GM18867 (cell line): Measurements from ENCODE around the gene ANKRD33B.
A peak's percentile ranks its signal among the peaks of the same experiment; 100 is the strongest.
"Not testable (repeated sequence)": the region's sequence is repeated elsewhere in the genome, so short reads cannot be mapped to it uniquely, and the experiment has no call there.

Experiments used
- ATAC-seq: cut with Tn5 transposase; IDR thresholded peaks from one replicate; pipeline ENCODE4 v1.9.1; 2021; ENCODE audit warnings: mild to moderate bottlenecking, moderate library complexity; ENCODE audit not compliant: unreplicated experiment

The ANKRD33B gene

DNA sequence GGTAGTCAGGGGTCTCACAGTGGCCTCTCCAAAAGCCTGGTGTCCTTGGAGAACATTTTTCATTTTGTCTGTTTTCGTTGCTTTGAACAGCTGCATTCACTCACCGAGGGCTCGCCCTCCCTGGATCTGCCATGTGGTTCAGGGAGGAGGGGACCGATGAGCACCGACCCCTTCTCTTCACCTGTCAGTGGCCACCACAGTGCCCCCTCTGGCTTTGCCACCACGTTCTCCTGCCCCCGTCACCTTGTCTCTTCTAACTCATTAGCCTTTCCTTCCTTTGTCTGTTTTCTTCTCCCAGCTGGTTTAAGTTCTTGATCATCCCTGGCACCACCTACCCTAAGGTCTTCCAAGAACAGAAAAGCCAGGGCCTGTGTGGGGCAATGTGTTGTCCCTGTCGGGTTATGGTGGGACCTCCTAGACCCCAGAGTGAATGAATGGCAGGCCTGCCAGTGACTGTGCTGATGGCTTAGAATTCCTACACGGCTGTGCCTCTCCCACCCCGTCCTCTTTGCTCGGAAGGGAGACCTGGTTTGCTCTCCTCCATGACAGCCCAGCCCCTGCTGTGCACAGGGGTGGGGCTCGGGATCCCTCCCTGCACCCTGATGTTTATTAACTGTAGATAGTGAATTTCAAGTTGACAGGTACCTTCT, 90.0 kb downstream of the ANKRD33B start:
- ATAC-seq, result no peak

DNA sequence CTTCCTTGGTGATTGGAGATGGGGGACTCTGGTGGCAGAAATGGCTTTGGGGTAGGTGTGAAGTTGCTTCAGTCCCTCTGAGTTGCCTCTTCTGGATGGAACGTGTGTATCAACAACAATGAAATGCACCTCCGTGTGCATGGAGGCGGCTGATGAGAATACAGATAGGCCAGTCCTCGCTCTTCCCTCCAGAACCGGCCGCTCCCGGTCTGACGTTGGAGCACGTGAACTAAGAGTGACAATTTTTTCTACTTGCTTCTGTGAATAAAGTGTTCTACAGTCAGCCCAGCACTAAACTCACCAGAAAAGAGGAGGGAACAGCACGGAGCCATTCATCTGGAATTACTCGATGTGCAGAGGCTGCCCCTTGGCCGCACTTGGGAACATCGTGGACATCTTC, 90.7 kb downstream of the ANKRD33B start:
- no peak for ATAC-seq

DNA sequence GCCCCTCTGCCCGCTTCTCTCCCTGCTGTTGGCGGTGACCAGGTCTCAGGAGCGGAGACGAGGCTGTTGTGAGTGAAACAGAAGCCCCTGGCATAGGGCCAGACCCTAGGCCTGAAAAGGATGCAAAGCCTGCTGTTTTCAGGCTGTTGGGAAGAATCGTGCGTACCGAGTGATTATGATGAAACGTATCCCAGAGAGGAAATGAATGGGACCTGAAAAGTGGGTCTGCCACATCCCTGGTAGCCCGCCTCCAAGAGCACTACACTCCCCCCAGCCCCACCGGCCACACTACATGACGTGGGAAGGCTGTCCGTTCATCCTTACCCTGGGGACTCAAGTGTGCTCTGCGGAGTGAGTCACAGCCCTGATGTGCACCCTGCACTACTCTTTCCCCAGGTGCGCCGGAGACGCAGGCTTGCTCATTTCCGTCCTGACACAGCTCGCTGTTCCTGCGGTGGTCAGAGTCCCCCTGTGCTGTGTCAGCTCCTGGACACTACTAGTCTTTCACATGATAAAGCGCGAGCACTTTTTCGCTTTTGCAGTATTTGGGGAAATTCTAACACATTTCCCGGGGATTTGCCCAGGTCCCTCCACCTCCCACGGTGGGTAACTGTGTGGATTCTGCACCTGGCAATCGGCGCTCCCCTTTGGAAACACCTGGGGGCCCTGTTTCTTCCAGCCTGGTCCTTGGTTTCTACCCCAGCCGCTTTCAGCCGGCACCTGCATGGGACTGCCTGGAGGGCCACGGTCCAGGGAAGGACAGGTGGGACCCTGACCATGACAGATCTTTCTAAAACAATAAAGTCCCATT, 91.5 kb downstream of the ANKRD33B start:
- peak; percentile 76 for ATAC-seq

DNA sequence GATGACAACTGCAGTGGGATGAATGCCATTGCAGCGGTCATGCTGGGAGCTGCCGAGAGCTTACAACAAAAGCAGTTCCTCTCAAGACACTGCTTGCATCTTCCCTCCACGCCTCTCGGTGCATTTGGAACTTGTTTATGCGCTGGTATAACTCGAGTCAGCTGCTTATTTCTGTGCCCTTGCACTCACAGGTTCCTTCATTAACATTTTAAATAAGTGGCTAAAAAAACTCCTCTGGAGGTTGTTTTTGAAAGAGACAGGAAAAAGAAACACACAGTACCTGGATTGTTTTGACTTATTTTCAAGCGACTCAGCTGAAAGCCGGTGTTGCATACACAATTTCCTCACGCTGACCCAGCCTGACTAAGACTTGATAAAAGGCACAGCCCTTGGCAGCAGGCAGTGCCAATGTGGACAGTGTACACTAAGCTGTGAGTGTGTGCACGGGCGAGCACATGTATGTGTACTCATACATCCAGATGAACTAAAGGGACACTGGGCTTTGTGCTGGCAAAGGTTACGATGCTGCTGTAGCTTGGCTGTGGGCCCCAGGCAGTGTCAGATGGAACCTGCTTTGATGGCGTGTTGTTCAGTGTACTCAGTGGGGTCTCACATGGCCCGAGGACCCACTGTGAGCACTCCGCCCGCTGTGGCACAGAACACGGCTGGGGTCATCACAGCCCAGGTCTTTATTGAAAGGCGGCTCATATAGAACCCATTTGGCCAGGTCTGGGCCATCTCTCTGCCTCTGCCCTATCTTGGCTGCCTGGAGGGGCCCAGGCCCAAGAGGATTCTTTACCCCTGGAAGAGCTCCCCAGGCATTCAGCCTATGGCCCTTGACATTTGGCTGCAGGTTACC, 92.3 kb downstream of the ANKRD33B start:
- no peak for ATAC-seq

DNA sequence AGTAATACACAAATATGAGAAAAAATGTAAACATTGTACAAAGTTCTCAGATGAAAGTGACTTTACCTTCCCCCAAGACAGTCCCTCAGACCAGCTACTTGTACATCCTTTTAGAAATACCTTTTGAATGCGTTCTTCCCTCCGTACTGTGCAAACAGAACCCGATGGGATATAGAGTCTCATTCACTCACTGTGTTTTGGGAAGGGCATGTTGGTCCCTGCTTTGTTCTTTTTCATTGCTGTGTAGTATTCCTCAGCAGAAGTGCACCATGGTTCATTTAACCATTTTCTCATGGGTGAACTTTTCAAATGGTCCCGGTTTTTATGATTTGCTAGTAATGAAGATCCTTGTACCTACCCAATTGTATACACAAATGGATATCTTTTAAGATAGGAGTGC, 94.4 kb downstream of the ANKRD33B start:
- ATAC-seq, result no peak

DNA sequence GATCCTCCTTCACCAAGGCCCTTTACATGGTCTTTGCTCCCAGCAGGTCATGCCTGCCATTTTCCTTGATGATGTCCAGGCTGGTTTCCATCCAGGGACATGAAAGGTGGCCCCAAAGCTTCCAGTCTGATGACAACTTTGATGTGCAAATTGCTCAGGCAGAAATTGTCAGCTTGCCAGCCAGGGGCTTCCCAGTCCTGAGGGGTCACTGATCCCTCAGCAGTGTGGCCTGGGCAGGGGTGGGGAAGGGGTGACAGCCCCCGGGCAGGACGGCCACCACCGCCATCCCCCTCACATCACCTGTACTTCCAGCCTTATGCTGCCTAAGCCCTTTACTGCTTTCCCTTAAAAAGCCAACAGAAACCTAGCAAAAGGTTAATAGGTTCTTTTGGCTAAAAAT, 96.3 kb downstream of the ANKRD33B start:
- no peak for ATAC-seq

DNA sequence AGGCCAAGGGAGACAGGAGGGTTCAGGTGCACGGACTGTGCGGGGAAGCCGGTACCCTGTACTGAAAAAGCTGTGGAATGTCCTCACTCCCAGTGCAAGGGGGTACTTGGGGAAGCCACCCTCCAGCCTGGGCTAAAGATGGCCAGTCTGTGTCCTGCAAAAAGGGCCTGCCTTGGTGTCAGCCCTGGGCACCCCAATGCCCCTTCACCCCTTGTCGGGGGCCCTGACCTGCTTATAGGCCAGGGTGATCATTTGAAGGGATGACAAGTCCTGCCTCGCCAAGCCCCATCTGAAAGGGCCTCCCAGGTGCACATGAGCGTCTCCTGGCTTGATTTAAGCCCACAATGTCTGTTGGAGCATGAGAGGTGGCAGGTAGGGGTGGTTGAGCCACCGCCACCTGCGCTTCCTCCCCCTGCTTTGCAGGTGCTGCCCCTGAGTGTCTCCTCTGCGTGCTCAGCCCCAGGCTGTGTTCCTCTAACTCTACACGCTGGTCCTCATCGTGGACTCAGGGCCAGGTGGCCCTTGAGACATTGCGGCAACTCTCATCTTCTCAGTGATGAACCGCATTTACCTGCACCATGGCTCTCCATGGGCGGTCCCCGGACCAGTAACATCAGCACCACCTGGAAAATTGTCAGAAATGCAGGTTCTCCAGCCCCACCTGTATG, 97.0 kb downstream of the ANKRD33B start:
- no peak for ATAC-seq

DNA sequence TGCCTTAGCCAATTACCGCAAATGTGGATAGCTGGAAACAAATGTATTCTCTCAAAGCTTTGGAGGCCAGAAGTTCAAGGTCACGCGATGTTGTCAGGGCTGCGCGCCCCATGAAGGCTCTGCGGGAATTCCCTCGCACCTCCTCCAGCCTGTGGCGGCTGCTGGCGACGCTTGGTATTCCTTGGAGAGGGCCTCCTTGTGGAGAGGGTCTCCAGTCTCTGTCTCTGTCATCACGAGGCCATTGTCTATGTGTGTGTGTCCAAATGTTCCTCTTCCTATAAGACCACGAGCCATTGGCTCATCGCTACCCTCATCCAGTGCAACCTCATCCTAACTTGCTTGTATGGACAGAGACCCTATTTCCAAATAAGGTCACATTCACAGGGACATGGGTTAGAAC, 97.5 kb downstream of the ANKRD33B start:
- no peak for ATAC-seq

DNA sequence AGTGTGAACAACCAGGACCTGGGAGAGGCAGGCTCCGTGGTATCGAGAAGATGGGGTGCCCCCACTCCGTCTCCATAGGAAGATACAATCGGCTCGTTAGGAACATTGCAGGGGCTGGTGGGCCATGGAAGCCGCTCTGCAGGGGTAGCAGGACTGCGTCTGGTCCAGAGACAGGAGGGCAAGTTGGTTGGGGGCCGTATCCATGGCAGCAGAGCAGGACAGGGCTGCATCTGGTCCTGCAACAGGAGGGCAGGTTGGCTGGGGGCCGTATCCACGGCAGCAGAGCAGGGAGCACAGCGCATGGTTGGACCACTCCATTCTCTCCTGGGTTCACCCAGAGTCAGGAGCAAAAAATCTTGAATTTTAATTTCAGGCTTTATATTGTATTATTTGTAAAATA, 98.2 kb downstream of the ANKRD33B start:
- ATAC-seq, result no peak

DNA sequence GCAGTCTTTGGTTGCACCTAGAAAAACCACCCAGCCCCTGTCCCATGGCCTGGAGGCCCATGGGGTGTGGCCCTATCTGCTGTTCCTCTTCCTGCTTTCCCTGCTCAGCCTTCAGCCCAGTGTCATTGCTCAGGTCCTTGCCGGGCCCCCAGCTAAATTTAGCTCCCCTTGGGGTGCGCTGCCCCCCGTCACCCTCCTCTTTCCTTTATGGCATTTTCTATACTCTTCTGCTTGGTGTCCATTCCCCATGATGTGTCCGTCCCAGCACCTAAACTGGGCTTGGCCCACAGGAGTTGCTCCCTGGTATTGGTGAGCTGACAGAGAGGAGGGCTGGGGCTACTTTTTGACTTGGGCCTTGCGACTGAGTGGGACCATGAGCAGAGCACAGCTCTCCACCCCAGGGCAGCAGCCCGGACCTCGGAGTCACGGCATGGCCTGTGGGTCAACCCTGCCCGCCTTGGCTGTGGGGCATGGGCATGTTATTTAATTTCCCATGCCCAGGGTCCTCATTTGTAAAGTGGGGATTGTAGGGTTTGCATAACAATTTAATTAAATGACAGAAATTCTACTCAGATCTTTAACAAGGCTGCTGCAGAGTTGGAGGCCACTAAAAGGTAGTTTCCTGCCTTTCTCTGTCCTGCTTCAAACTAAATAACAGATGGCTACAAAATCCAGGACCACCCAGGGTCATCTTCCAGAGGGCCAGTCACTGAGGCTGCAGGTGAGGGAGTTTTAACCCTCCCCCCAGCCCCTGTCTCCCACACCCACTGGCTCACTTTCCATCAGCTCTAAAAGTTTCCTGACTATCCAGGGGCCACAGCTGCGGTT, 99.0 kb downstream of the ANKRD33B start:
- ATAC-seq, result no peak

DNA sequence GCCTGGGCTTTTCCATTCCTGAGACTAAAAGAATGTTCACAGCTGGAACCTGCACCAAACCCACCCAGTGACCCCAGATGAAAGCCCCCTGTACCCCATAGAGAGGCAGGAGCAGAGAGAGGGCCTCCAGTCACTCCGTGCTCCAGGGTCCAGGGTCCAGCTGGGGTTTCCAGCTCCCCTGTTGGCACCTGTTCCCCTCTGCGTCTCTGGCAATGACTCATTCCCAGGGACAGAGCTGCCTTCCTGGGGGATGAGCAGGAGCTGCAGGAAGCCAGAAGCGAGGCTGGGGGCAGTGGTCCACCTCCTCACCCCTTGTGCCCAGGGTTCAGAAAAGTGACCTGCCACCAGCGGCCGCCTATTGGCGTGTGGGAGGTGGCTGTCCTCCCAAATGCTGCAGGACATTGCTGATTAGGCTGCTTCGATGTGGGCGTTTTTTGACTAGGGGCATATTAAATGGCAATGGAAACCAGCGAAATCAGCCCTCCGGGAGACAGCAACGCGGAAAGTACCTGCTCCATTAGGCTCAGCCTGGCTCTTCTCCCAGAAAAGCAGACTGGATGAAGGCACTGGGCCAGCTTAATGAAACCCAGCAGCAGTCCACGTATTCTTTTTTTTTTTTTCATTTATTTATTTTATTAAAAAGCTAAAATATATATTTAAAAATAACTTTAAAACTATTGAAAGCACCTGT, 99.8 kb downstream of the ANKRD33B start:
- no peak for ATAC-seq

DNA sequence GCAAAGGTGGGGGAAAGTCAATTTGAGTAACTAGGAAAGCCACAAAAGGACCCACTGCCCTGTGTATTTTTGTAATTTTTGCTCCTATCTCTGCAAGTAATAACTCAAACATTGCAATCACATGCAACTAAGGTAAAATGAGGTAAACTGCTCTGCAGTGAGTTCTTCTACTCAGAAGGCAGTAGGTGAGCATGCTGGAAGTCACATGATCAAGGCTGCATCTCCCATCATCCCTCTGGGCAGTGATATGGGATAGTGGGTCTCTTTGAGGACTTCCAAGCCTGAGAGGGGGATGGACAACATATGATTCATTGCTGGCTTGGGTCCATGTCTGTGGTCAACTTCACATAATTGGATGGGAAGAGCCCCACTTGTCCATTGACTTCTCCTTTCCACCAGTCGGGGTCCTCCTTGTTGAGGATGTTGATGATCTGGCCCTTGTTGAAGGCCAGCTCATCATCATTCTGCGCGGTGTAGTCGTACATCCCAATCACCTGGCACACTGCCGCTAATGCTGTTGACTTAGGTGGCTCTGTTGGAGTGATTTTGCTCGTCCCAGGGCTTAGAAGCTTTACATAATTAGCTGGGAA, 100.4 kb downstream of the ANKRD33B start:
- ATAC-seq, result not testable (repeated sequence)

DNA sequence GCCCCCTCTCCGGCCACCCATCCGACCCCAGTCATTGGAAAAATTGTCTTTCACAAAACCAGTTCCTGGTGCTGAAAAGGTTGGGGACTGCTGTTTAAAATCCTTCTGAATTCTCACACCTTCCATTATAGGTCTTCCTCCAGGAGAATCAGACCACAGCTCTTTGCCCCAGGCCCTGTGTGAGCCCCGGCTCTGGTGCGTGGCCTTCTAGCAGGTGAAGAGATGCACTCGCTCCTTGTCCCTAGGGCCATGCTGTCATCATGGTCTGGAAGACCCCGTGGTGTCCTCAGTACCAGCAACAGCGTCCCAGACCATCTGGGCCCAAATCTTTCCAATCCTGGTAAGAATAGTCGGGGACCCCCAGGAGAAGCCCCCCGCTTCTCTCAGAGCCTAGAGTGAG, 101.9 kb downstream of the ANKRD33B start:
- ATAC-seq, result no peak

DNA sequence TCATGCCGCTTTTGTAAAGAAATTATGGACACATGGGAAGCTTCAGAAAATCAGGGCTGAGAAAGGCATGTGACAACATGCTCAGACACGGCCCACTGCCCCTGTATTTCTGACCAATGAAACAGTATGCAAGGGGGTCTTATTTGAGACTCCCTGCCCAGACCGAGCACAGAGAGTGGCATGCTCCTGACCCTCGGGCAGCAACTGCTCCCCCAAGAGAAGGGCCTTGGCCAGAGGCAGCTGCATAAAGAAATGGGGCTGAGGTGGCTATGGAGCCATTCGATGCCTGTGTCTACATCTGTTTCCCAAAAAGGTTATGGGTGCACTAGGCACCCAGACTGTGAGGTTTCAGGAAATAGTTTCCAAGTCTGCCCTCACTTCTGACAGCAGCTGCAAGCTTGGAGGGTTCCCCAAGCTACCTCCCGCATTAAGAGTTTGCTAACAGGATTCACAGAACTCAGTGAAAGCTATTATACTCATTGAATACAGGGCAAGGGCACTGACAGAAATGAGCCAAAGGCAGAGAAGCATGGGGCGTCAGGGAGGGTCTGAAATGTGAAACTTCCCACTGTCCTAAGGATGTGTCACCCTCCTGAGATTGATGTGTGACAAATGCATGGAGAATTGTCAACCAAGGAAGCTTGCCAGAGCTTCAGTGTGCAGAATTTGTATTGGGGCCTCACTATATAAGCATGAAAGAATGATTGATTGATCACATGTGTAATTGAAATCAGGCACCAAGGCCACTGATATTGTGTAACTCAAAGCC, 102.8 kb downstream of the ANKRD33B start:
- no peak for ATAC-seq

DNA sequence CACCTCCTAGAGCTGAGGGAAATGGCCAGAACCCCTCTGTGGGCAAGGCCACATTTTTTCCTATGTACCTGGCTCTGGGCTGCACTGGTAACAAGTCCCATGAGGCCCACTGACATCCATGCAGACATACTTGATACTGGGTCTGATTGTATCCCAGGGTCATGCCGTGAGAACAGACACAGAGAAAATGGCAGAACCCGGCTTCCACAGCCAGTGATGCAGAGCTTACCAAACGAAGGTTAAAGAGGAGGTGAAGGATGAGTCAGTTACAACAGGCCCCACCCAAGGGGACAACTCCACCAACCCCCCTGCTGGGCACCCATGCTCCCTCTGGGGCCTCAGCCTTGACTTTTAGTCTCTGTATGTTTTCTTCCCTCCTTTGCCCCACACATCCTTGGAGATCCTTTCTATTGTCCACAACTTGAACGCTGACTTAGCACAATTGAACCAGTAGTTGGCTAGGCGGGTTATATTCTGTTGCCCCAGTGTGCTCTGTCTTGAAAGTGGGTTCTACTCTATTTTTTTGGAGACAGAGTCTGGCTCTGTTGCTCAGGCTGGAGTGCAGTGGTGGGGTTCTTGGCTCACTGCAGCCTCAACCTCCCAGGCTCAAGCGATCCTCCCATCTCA, 103.7 kb downstream of the ANKRD33B start:
- no peak for ATAC-seq

DNA sequence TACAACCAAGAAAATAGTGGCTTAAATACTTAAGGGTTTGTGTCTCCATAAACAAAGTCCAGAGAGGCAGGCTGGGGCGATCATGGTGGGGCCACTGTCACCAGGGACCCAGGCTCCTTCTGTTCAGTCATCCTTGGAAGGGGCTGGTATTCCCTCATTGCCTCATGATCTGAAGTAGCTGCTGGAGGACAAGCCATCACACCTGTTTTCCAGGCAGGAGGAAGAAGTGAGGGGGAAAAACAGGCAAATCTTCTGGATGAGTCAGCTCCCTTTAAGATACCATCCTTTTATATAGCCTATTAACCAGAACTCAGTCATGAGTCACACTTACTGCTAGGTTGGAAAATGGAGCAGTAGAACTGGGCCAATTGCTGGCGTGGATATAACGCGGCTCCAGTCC, 104.8 kb downstream of the ANKRD33B start:
- no peak for ATAC-seq

DNA sequence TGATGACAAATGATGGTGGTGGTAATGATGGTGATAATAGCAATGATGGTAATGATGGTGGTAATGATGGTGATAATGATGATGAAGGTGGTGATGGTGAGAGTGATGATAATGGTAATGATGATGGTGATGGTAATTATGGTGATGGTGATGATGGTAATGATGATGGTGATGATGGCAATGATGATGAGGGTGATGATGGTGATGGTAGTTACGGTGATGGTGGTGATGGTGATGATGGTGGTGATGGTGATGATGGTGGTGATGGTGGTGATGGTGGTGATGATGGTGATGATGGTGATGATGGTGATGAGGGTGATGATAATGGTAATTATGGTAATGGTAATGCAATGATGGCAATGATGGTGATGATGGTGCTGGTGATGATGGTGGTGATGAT, 106.1 kb downstream of the ANKRD33B start:
- ATAC-seq, result no peak
